ENCODE results near the gene STAC3. TPM values are rescaled to one million over a fixed set of nuclear protein-coding genes. Genes with fewer than 3 reads are reported as not detected.

The STAC3 gene
- total and polyA plus RNA-seq, 2 of the 8 experiments (the other 6 are each of a cell fraction or from before 2014, with no cell fraction given), result 0.70 to 1.3 TPM

DNA sequence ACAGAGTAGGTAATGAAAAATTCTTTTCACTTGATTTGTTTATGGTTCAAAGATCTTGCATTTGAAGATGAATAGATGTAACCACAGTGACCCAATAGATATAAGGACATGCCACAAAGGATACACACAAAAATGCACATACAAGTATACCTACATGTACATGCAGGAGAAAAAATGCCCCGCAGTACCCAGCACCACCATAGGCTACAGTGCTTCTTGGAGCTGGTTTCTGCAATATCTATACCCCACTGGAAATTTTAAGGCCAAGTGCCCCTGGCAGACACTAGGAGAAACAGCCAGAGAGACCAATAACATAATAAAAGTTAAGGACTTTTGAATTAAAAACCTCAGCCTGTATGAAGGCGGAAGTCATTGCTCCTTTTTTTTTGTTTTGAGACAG is 12.1 kb upstream of the STAC3 start:
- TF ChIP-seq FOSL1 (IDR thresholded peaks at IDR 0.05; ENCODE audit: insufficient read depth, low read depth, low read length) (no peak), MAX (IDR thresholded peaks at IDR 0.05) (no peak), TAF1 (IDR thresholded peaks at IDR 0.05; ENCODE audit: low read depth, low read length) (no peak), TEAD4 (IDR thresholded peaks at IDR 0.05; ENCODE audit: low read depth, low read length) (no peak), NANOG (IDR thresholded peaks at IDR 0.05; ENCODE audit: insufficient read depth, low read depth, low read length, poor library complexity, severe bottlenecking) (no peak)
- Histone ChIP-seq H4K91ac (replicated peaks; ENCODE audit: insufficient read length, low read length) (no peak overlapping the region), H2AK5ac (ENCODE audit: low read depth, low read length) (no peak overlapping the region), H3K23ac (ENCODE audit: insufficient read length) (no peak overlapping the region), H3K14ac (ENCODE audit: insufficient read length) (no peak overlapping the region), H3K4me2 (ENCODE audit: insufficient read depth in 1 of 2, low read depth in 2 of 2, low read length in 2 of 2) (no peak overlapping the region), H3K18ac (ENCODE audit: extremely low read depth, low read length) (no peak overlapping the region), H3K27ac (ENCODE audit: low read depth, low read length) (no peak overlapping the region), H3K79me2 (ENCODE audit: control insufficient read depth in 1 of 2, insufficient read depth in 2 of 2, low read length in 2 of 2) (no peaks in the 10 kb centered on the region), H3K27me3 (replicated peaks in 1 of 4; ENCODE audit: control insufficient read depth in 3 of 4, extremely low read depth in 1 of 4, insufficient read depth in 3 of 4, low read length in 3 of 4) (no peaks in the 10 kb centered on the region), H2BK12ac (ENCODE audit: low read depth, low read length) (no peak overlapping the region), H3K4ac (replicated peaks; ENCODE audit: insufficient read length, low read depth, low read length) (no peak overlapping the region), H4K5ac (ENCODE audit: insufficient read length, low read depth, low read length) (no peak overlapping the region), H3K56ac (replicated peaks; ENCODE audit: insufficient read length, low read depth, low read length) (no peak overlapping the region), H3K36me3 (ENCODE audit: control insufficient read depth in 2 of 4, insufficient read depth in 4 of 4, low read length in 3 of 4) (peaks cover 0 to 13% (median 1%) of the 10 kb centered on the region in 4 experiments; a peak in 6 of 8 replicates), H2BK20ac (ENCODE audit: low read length) (no peak overlapping the region), H3K9ac (replicated peaks in 1 of 4; ENCODE audit: extremely low read depth in 1 of 4, low read depth in 3 of 4, low read length in 3 of 4) (no peak overlapping the region), H3K23me2 (ENCODE audit: low read depth, low read length) (no peaks in the 10 kb centered on the region), H3K9me3 (ENCODE audit: insufficient read depth in 2 of 2, low read depth in 1 of 2, low read length in 1 of 2) (no peaks in the 10 kb centered on the region), H2BK120ac (replicated peaks; ENCODE audit: low read depth, low read length) (no peak overlapping the region), H2AFZ (ENCODE audit: low read length) (no peak overlapping the region), H4K20me1 (replicated peaks in 1 of 2; ENCODE audit: control insufficient read depth in 1 of 2, insufficient read depth in 2 of 2, low read length in 2 of 2) (peaks cover 0 to 2% of the 10 kb centered on the region in 2 experiments), H3K4me1 (replicated peaks in 1 of 4; ENCODE audit: control insufficient read depth in 3 of 4, insufficient read depth in 4 of 4, low read length in 3 of 4) (peaks cover 0 to 7% (median 3%) of the 10 kb centered on the region in 4 experiments; a peak in 5 of 7 replicates), H4K8ac (ENCODE audit: extremely low read depth, insufficient read depth, low read length) (no peak overlapping the region), H2BK5ac (ENCODE audit: low read depth, low read length) (no peak overlapping the region), H3K79me1 (ENCODE audit: low read depth, low read length) (no peaks in the 10 kb centered on the region; the same call in 1 of the 2 replicates), H2BK15ac (ENCODE audit: low read length) (no peak overlapping the region), H3K4me3 (ENCODE audit: extremely low read depth in 1 of 4, insufficient read depth in 2 of 4, low read depth in 3 of 4, low read length in 4 of 4) (no peak overlapping the region)
- WGBS, 2 experiments (ENCODE audit: extremely low coverage in 1 of 2, insufficient coverage in 1 of 2, insufficient read length in 1 of 2, insufficient replicate concordance in 2 of 2, low coverage in 1 of 2, low lambda C conversion rate in 2 of 2, missing lambda C conversion rate in 1 of 2), result 96% methylated on average over 2 of the region's 2 CpGs; no CpG with 5 or more reads in 1 of the 2 experiments
- ChIA-PET POLR2A (ENCODE audit: partially characterized antibody) (interaction anchor here (0.6 to 4.8 kb wide), 4 partner anchors 20 to 191 kb away, joined by 3 to 28 read pairs (median 4); partner anchors contain the start of gene INHBE), CTCF (ENCODE audit: partially characterized antibody) (interaction anchor here (0.6 to 7.9 kb wide), 15 partner anchors 10 to 192 kb away, joined by 3 to 74 read pairs (median 5); partner anchors contain the start of genes INHBE and STAC3)
- DNase-seq (ENCODE audit: low read depth in 1 of 2, low spot score in 2 of 2), result no peak
- FAIRE-seq, result no peak
